ENCODE data around the gene FEV. TPM values are rescaled to one million over a fixed set of nuclear protein-coding genes. Genes with fewer than 3 reads are reported as not detected.

The FEV gene
- polyA plus RNA-seq, 1 donor (not counting 4 experiments of a cell fraction or from before 2014, with no cell fraction given): not detected

- no peak for TF ChIP-seq EZH2 (IDR thresholded peaks at IDR 0.05; ENCODE audit: low read length)
- no peak for TF ChIP-seq CTCF (optimal IDR thresholded peaks at IDR 0.05 in 1 of 3, IDR thresholded peaks at IDR 0.05 in 1 of 3, conservative IDR thresholded peaks at IDR 0.05 in 1 of 3; ENCODE audit: extremely low read depth in 1 of 3, insufficient read depth in 2 of 3, low read length in 3 of 3)
- no peaks in the 10 kb centered on the region for H3K4me1 ChIP-seq (ENCODE audit: control insufficient read depth, extremely low read depth, insufficient read depth, low read length)
- H4K20me1 ChIP-seq (ENCODE audit: control insufficient read depth, extremely low read depth, insufficient read depth, low read length): peaks cover 2% of the 10 kb centered on the region
- H3K27ac ChIP-seq (ENCODE audit: control insufficient read depth, insufficient read depth, low read length): no peak overlapping the region
- dilution Hi-C loops (cut with MboI; ENCODE audit: extremely low pct_ligation_motif_present, low sequenced_read_pairs): no loop called here
- H3K36me3 ChIP-seq (ENCODE audit: control insufficient read depth in 2 of 2, extremely low read depth in 1 of 2, insufficient read depth in 2 of 2, low read length in 2 of 2): no peaks in the 10 kb centered on the region
- no peak overlapping the region for H3K9ac ChIP-seq (ENCODE audit: control insufficient read depth, extremely low read depth, insufficient read depth, low read length)
- no peak overlapping the region for H3K4me3 ChIP-seq (ENCODE audit: control insufficient read depth in 2 of 3, extremely low read depth in 1 of 3, insufficient read depth in 2 of 3, low read depth in 1 of 3, low read length in 3 of 3)
- no peaks in the 10 kb centered on the region for H3K79me2 ChIP-seq (ENCODE audit: control insufficient read depth, insufficient read depth, low read length)
- DNase-seq (ENCODE audit: low read depth, low spot score) (no peak), FAIRE-seq (no peak)
- no peaks in the 10 kb centered on the region for H3K9me3 ChIP-seq (ENCODE audit: control insufficient read depth, low read depth, low read length)
- H3K27me3 ChIP-seq (ENCODE audit: control insufficient read depth, extremely low read depth, insufficient read depth, low read length): peaks cover 20% of the 10 kb centered on the region
- no peaks in the 10 kb centered on the region for H3K9me1 ChIP-seq (ENCODE audit: control insufficient read depth, extremely low read depth, insufficient read depth, low read length)
- no peak overlapping the region for H3K4me2 ChIP-seq (ENCODE audit: control insufficient read depth, extremely low read depth, insufficient read depth, low read depth, low read length)
- no peak overlapping the region for H2AFZ ChIP-seq (ENCODE audit: control insufficient read depth, low read length)
Observed at GRCh38 chr2:218970894-218971293, 14.1 kb downstream of the FEV start.

DNA sequence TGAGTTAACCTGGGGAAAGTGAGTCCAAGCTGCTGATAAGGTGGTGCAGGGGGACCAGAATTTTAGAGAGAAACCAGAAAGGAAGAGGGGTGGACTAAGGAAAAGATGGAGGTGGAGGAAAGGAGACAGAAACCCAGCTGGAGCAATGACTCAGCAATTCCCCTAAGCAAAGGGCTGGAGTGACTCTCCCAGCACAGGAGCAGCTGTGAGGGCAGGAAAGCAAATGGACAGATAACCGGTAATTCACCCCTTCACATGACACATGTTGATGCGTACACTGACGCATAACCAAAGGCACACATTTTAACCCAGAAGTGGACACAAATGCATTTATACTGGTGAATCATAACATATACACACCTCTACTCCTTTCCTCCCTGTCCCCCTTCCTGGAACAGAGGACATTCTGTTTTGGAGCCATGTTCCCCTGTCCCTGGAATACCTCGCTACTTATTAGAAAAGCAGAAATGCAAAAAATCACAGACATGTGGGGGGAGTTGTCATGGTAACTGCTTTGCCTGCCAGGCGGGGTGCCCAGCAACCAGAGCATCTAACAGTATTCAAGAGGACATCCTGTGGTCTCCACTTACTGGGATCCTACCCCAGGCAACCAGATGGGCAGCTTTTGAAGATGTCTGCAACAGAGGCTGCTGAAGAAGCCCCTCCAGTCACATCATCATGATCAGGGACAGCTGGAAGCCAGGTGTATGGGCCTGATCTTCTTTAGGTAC, 20.8 kb downstream of the FEV start:
- H3K79me2 ChIP-seq (ENCODE audit: control insufficient read depth, insufficient read depth, low read length): no peaks in the 10 kb centered on the region
- H3K9ac ChIP-seq (ENCODE audit: control insufficient read depth, extremely low read depth, insufficient read depth, low read length): no peak overlapping the region
- peaks cover 42% of the 10 kb centered on the region for H3K27me3 ChIP-seq (ENCODE audit: control insufficient read depth, extremely low read depth, insufficient read depth, low read length)
- FAIRE-seq (no peak), DNase-seq (ENCODE audit: low read depth, low spot score) (peak; percentile 50)
- H3K27ac ChIP-seq (ENCODE audit: control insufficient read depth, insufficient read depth, low read length): peak overlapping the region; percentile 8
- dilution Hi-C loops (cut with MboI; ENCODE audit: extremely low pct_ligation_motif_present, low sequenced_read_pairs): no loop called here
- no peak overlapping the region for H2AFZ ChIP-seq (ENCODE audit: control insufficient read depth, low read length)
- H3K9me3 ChIP-seq (ENCODE audit: control insufficient read depth, low read depth, low read length): no peaks in the 10 kb centered on the region
- no peak overlapping the region for H3K4me3 ChIP-seq (ENCODE audit: control insufficient read depth in 2 of 3, extremely low read depth in 1 of 3, insufficient read depth in 2 of 3, low read depth in 1 of 3, low read length in 3 of 3)
- peaks cover 10% of the 10 kb centered on the region for H3K4me1 ChIP-seq (ENCODE audit: control insufficient read depth, extremely low read depth, insufficient read depth, low read length)
- no peaks in the 10 kb centered on the region for H3K9me1 ChIP-seq (ENCODE audit: control insufficient read depth, extremely low read depth, insufficient read depth, low read length)
- H3K4me2 ChIP-seq (ENCODE audit: control insufficient read depth, extremely low read depth, insufficient read depth, low read depth, low read length): peak overlapping the region; percentile 77
- TF ChIP-seq CTCF (optimal IDR thresholded peaks at IDR 0.05 in 1 of 3, IDR thresholded peaks at IDR 0.05 in 1 of 3, conservative IDR thresholded peaks at IDR 0.05 in 1 of 3; ENCODE audit: extremely low read depth in 1 of 3, insufficient read depth in 2 of 3, low read length in 3 of 3): no peak
- no peak for TF ChIP-seq EZH2 (IDR thresholded peaks at IDR 0.05; ENCODE audit: low read length)
- no peaks in the 10 kb centered on the region for H3K36me3 ChIP-seq (ENCODE audit: control insufficient read depth in 2 of 2, extremely low read depth in 1 of 2, insufficient read depth in 2 of 2, low read length in 2 of 2)
- peaks cover 8% of the 10 kb centered on the region for H4K20me1 ChIP-seq (ENCODE audit: control insufficient read depth, extremely low read depth, insufficient read depth, low read length)

All from keratinocyte (primary cell).